Measurements from ENCODE around the gene TRAK1.
A peak's percentile ranks its signal among the peaks of the same experiment; 100 is the strongest.

The TRAK1 gene

GRCh38 chr3:42257007-42257406 lies 165.8 kb downstream of the TRAK1 start:
- no peak for DNase-seq

- no peak for DNase-seq
Measured at GRCh38 chr3:42262525-42262924, 171.4 kb downstream of the TRAK1 start.

GRCh38 chr3:42263354-42264346 lies 172.5 kb downstream of the TRAK1 start:
- DNase-seq, result no peak

- peak; percentile 13 for DNase-seq
Measured at GRCh38 chr3:42264399-42265058, 173.4 kb downstream of the TRAK1 start.

- DNase-seq, result no peak
Measured at GRCh38 chr3:42265059-42265991, 174.2 kb downstream of the TRAK1 start.

GRCh38 chr3:42266085-42266484 lies 174.9 kb downstream of the TRAK1 start, which contains the start of gene CCK:
Gene CCK (minus strand): TSS chr3:42266185. CDS start chr3:42263630, 2,555 bp downstream.
- DNase-seq, result no peak

- no peak for DNase-seq
Measured at GRCh38 chr3:42267878-42268277, 176.7 kb downstream of the TRAK1 start.

- no peak for DNase-seq
Measured at GRCh38 chr3:42269647-42270046, 178.5 kb downstream of the TRAK1 start.

- DNase-seq, result no peak
Measured at GRCh38 chr3:42270561-42270960, 179.4 kb downstream of the TRAK1 start.

- no peak for DNase-seq
Measured at GRCh38 chr3:42271786-42272185, 180.6 kb downstream of the TRAK1 start.

GRCh38 chr3:42273361-42273760 lies 182.2 kb downstream of the TRAK1 start:
- DNase-seq, result no peak

GRCh38 chr3:42274266-42274665 lies 183.1 kb downstream of the TRAK1 start:
- DNase-seq, result no peak

GRCh38 chr3:42275217-42275616 lies 184.1 kb downstream of the TRAK1 start:
- DNase-seq, result no peak
